Common myeloid progenitor, CD34-positive (primary cell): ENCODE results near the gene PMEPA1.

Source experiments
- CTCF ChIA-PET: fragments of 350-600 bp; sonication (Branson Sonifier 250); formaldehyde crosslinking; loops from one replicate; lab custom pipeline; 2021; ENCODE audit warnings: antibody characterized with exemption; lab: Charles Lee
- POLR2A ChIA-PET: fragments of 350-600 bp; sonication (Branson Sonifier 250); formaldehyde crosslinking; loops from one replicate; lab custom pipeline; 2021; ENCODE audit warnings: antibody characterized with exemption; lab: Charles Lee
- DNase-seq, 3 donors: peaks; one replicate each; pipeline versions ENCODE4 v3.0.0 to v3.0.0-alpha.2; 2013
- H3K27ac ChIP-seq, 2 experiments: 1 replicate in 1 of 2; 2 replicates in 1 of 2; pipeline ENCODE4 v1.7.0; 2013; ENCODE audit warnings: inconsistent platforms in 2 of 2, low read length in 2 of 2, mild to moderate bottlenecking in 2 of 2, low read depth in 1 of 2, moderate library complexity in 1 of 2; ENCODE audit not compliant: severe bottlenecking in 2 of 2, insufficient read depth in 1 of 2, poor library complexity in 1 of 2
- H3K27me3 ChIP-seq, 5 experiments: replicated peaks in 2 of 5; 1 replicate in 3 of 5; 2 replicates in 2 of 5; pipeline versions ENCODE4 v1.6.1 to v1.7.0; 2013; ENCODE audit warnings: low read length in 4 of 5, mild to moderate bottlenecking in 2 of 5, moderate library complexity in 2 of 5, inconsistent platforms in 1 of 5; ENCODE audit not compliant: insufficient read depth in 5 of 5, control insufficient read depth in 4 of 5
- H3K36me3 ChIP-seq, 4 experiments: 1 replicate in 2 of 4; 2 replicates in 2 of 4; pipeline versions ENCODE4 v1.6.1 to v1.7.0; 2013; ENCODE audit warnings: low read length in 3 of 4, control low read depth in 1 of 4, mild to moderate bottlenecking in 1 of 4; ENCODE audit not compliant: control insufficient read depth in 4 of 4, insufficient read depth in 4 of 4
- H3K4me1 ChIP-seq, 4 experiments: 1 replicate in 3 of 4; 2 replicates in 1 of 4; pipeline versions ENCODE4 v1.6.1 to v1.7.1; 2013; ENCODE audit warnings: low read length in 3 of 4, mild to moderate bottlenecking in 3 of 4, control low read depth in 1 of 4, inconsistent platforms in 1 of 4, moderate library complexity in 1 of 4; ENCODE audit not compliant: control insufficient read depth in 4 of 4, insufficient read depth in 4 of 4; ENCODE audit errors: control extremely low read depth in 1 of 4
- H3K4me3 ChIP-seq, 7 experiments: 1 replicate in 4 of 7; 2 replicates in 3 of 7; pipeline versions ENCODE4 v1.5.1 to v1.7.0; 2013; ENCODE audit warnings: mild to moderate bottlenecking in 7 of 7, low read length in 6 of 7, moderate library complexity in 6 of 7, inconsistent platforms in 2 of 7, low read depth in 2 of 7, control low read depth in 1 of 7; ENCODE audit not compliant: insufficient read depth in 4 of 7, control insufficient read depth in 1 of 7; ENCODE audit errors: extremely low read depth in 1 of 7
- H3K9me3 ChIP-seq, 5 experiments: 1 replicate in 4 of 5; 2 replicates in 1 of 5; pipeline versions ENCODE4 v1.6.1 to v1.7.1; 2013; ENCODE audit warnings: low read length in 4 of 5, mild to moderate bottlenecking in 2 of 5, inconsistent platforms in 1 of 5, low read depth in 1 of 5, moderate library complexity in 1 of 5; ENCODE audit not compliant: control insufficient read depth in 4 of 5, insufficient read depth in 2 of 5; ENCODE audit errors: control extremely low read depth in 1 of 5
- WGBS: methylation state at CpG from one replicate; pipeline ENCODE4 v1.1.5; 2013; ENCODE audit not compliant: insufficient coverage; 5-methylcytosine and 5-hydroxymethylcytosine counted together

PMEPA1 gene

DNA sequence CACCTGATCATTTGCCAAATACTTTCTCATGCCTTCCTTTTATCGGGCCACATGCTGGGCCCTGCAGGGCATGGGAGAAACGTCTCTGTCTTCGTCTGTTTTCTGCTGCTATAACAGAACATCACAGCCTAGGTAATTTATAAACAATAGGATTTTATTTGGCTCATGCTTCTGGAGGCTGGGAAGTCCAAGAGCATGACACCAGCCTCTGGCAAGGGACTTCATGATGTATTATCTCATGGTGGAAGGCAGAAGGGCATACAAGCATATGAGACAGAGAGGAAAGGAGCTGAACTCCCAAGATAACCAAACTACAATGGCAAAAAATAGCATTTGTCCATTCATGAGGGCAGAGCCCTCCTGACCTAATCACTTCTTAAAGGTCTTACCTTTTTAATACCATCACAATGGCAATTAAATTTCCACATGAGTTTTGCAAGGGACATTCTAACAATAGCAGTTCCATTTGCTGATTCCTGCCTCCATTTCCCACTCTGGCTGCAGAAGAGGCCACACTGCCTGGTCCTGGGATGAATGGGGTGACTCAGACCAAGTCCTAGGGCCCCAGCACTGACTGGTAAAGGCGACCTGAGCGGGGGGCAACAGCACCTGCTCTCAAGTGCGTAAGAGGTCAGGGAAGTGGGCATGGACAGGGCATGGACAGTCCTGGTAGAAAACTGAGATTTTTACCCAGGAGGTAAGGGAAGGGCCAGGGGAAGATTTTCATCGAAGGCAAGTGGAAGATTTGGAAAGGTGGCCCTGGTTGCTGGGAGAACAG, 84.4 kb downstream of the PMEPA1 start:
- H3K9me3 ChIP-seq, result peaks cover 2 to 18% (median 9%) of the 10 kb centered on the region in 5 experiments
- no peak for DNase-seq
- H3K36me3 ChIP-seq, result peaks cover 0 to 13% (median 2%) of the 10 kb centered on the region in 4 experiments
- H3K27me3 ChIP-seq, result no peaks in the 10 kb centered on the region
- WGBS, result 79% methylated on average over 3 of the region's 7 CpGs
- ChIA-PET POLR2A (no interaction called here), CTCF (interaction anchor here (6.7 kb wide), 1 partner anchor 28 kb away, joined by 35 read pairs; no protein-coding TSS in a partner anchor)
- H3K4me1 ChIP-seq, result peaks cover 14 to 57% (median 44%) of the 10 kb centered on the region in 4 experiments
- H3K27ac ChIP-seq, result no peak overlapping the region
- no peak overlapping the region for H3K4me3 ChIP-seq

DNA sequence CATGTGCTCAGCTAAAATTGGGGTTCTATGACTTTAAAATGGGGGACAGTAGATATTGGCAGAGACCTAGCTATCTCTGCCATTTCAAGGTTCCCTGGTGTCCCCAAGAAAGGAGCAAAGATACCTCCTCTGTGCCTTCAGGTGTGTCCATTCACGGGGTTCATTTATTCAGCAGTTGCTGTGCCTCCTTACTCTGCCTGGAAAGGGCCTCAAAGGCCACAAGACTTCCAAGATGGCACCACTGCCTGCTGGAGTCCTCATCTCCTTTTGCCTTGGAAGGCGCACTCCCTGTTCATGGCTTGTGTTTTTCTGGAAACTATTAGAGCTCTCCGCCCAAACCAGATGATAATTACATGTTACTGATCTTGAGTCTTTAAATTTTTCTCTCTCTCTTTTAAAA, 85.7 kb downstream of the PMEPA1 start:
- POLR2A ChIA-PET, result no interaction called here

DNA sequence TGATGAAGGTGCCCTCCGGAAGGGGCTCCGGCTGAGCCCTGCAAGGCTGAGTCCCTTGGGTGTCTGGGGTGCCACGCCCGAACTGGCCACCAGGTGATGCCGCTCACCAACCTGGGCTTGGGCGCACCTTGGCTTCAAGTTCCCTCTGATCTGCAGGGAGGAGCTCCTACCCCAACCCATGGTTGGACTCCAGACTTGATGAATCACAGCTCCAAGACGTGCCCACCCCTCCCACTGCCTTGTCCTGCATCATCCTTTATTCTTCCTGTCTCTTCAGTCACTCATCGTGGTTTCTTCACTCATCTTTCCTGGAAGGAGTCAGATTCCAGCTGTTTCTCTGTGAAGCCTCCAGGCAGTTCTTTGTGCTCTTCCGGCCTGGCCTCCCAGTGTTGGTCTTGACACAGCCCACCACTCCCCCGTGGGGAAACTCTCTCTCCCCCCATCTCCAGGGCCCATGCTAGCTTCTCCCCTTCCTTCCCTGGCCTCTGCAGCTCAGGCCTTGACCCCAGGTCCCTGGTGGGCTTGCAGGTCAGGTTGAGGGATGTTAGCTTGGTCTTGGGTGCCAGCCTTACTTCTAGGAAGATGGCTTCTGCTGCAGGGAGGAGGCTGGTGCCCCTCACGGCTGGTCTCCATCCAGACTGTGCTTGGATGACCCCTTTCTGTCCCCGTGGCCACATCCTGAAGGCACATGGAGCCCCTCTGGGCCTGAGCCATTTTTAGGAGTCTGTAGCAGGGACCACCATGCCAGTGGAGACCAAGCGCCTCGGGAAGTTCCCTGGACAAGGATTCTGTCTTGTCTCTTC, 87.0 kb downstream of the PMEPA1 start:
- Histone ChIP-seq H3K27ac (no peak overlapping the region), H3K4me3 (no peak overlapping the region)
- POLR2A ChIA-PET, result interaction anchor here (0.8 kb wide), 1 partner anchor 88 kb away, joined by 3 read pairs; no protein-coding TSS in a partner anchor

More for the DNA sequence above, 85.7 kb downstream of the PMEPA1 start:
- Histone ChIP-seq H3K27me3 (no peaks in the 10 kb centered on the region), H3K4me1 (peaks cover 12 to 58% (median 47%) of the 10 kb centered on the region in 4 experiments), H3K36me3 (peaks cover 0 to 13% (median 2%) of the 10 kb centered on the region in 4 experiments), H3K27ac (no peak overlapping the region), H3K4me3 (no peak overlapping the region), H3K9me3 (peaks cover 2 to 18% (median 9%) of the 10 kb centered on the region in 5 experiments)
- CTCF ChIA-PET, result interaction anchor here (1.8 to 6.7 kb wide), 4 partner anchors 22 to 443 kb away, joined by 5 to 35 read pairs (median 8); no protein-coding TSS in a partner anchor
- 100% methylated on average over 1 of the region's 3 CpGs for WGBS
- DNase-seq, result no peak

DNA sequence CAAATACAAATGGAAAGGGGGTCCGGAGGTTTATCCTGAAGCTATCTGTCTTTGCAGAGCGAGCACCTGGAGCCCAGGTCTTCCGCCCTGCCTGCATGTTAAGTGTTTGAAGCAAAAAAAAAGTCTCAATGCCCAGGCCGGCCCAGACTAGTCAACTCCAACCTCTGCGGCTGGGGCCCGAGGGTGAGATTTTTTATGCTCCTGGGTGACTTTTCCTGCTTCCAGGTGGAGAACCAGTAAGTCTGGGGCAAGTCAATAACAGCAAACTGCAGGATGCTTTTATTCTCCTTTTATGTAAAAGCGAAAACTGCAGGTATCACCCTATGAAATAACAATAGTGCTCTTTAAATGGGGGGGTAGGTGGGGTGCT, 87.6 kb downstream of the PMEPA1 start:
- CTCF ChIA-PET, result interaction anchor here (0.9 to 6.7 kb wide), 8 partner anchors 9 to 572 kb away, joined by 3 to 35 read pairs (median 4); no protein-coding TSS in a partner anchor
- H3K27me3 ChIP-seq, result peaks cover 0 to 2% (median 0%) of the 10 kb centered on the region in 5 experiments
- POLR2A ChIA-PET, result interaction anchor here (0.8 kb wide), 1 partner anchor 88 kb away, joined by 3 read pairs; no protein-coding TSS in a partner anchor
- peaks cover 0 to 13% (median 2%) of the 10 kb centered on the region in 4 experiments for H3K36me3 ChIP-seq
- WGBS, result 95% methylated on average over 7 of the region's 7 CpGs
- H3K4me3 ChIP-seq, result no peak overlapping the region
- peaks cover 5 to 51% (median 44%) of the 10 kb centered on the region in 4 experiments for H3K4me1 ChIP-seq
- H3K9me3 ChIP-seq, result peaks cover 2 to 18% (median 9%) of the 10 kb centered on the region in 5 experiments
- no peak overlapping the region for H3K27ac ChIP-seq
- DNase-seq, result no peak

More for the DNA sequence above, 87.0 kb downstream of the PMEPA1 start:
- Histone ChIP-seq H3K9me3 (peaks cover 2 to 18% (median 9%) of the 10 kb centered on the region in 5 experiments), H3K4me1 (peaks cover 11 to 57% (median 49%) of the 10 kb centered on the region in 4 experiments), H3K27me3 (no peaks in the 10 kb centered on the region), H3K36me3 (peaks cover 0 to 13% (median 2%) of the 10 kb centered on the region in 4 experiments)
- WGBS, result 86% methylated on average over 12 of the region's 14 CpGs
- CTCF ChIA-PET, result interaction anchor here (0.6 to 6.7 kb wide), 13 partner anchors 8 to 572 kb away, joined by 3 to 35 read pairs (median 4); no protein-coding TSS in a partner anchor
- peak; percentile 49 to 57 (median 55) for DNase-seq

DNA sequence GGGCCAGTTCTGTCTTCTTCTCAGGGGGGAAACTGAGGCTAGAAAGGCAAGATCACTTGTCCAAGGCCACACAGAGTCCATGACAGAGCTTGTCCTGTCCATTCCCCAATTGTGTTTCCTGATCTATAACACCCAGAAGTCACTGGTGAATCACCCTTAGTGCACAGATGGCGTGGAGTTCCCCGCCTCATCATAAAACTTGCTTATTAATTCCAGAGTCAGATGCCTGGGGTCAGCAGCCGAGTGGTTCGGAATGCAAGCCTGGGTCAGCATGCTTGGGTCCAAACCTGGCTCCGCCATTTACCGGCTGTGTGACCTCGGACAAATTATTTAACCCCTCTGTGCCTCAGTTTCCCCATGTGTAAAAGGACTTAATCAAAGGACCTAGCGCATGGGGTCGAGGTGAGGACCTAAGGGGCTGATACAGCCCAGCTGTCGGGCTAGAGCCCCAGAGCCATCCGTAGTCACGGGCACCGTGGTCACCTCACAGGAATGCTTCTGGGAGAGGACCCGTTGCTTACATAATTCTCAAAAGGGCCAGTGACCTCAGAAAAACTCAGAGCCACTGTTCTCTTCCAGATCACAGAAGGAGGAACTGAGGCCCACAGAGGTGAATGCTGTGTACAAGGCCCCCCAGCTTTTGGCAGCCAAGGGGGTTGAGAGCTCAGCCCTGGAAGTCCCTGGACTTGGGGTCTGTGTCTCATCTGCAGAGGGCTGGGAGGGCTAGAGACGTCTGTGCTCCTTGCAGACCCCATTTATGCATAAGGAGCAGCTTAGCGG, 88.2 kb downstream of the PMEPA1 start:
- POLR2A ChIA-PET, result interaction anchor here (0.8 kb wide), 1 partner anchor 89 kb away, joined by 3 read pairs; no protein-coding TSS in a partner anchor
- 97% methylated on average over 16 of the region's 16 CpGs for WGBS
- H3K27me3 ChIP-seq, result peaks cover 0 to 2% (median 0%) of the 10 kb centered on the region in 5 experiments
- peaks cover 2 to 18% (median 9%) of the 10 kb centered on the region in 5 experiments for H3K9me3 ChIP-seq
- peaks cover 4 to 46% (median 40%) of the 10 kb centered on the region in 4 experiments for H3K4me1 ChIP-seq
- CTCF ChIA-PET, result interaction anchor here (0.8 to 6.7 kb wide), 11 partner anchors 9 to 573 kb away, joined by 3 to 35 read pairs (median 3); no protein-coding TSS in a partner anchor
- peak in 1 of 3 donors; percentile 26 for DNase-seq
- peaks cover 0 to 13% (median 2%) of the 10 kb centered on the region in 4 experiments for H3K36me3 ChIP-seq
- no peak overlapping the region for H3K27ac ChIP-seq
- no peak overlapping the region for H3K4me3 ChIP-seq

DNA sequence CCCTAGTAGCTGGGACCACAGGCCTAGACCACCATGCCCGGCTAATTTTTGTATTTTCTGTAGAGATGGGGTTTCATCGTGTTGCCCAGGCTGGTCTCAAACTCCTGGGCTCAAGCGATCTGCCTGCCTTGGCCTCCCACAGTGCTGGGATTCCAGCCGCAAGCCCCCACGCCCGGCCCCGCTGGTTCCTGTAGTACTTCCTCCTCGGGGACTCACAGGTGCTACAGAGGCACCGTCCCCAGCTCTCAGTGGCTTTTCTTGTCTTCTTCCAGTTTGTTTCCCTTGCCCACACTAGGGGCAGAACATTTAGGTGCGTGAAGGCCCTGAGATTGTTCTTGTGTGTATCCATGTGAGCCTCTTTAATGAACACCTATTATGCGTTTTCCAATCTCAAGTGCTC, 88.8 kb downstream of the PMEPA1 start:
- Histone ChIP-seq H3K36me3 (peaks cover 0 to 13% (median 2%) of the 10 kb centered on the region in 4 experiments), H3K4me3 (peak overlapping the region in 2 of 7 experiments; percentile 13 to 56), H3K9me3 (peaks cover 2 to 18% (median 9%) of the 10 kb centered on the region in 5 experiments), H3K27ac (no peak overlapping the region), H3K4me1 (peaks cover 4 to 43% (median 38%) of the 10 kb centered on the region in 4 experiments), H3K27me3 (peaks cover 0 to 2% (median 0%) of the 10 kb centered on the region in 5 experiments)
- DNase-seq, result peak in 2 of 3 donors; percentile 43 to 60
- CTCF ChIA-PET, result interaction anchor here (0.6 to 6.7 kb wide), 9 partner anchors 10 to 573 kb away, joined by 3 to 35 read pairs (median 3); no protein-coding TSS in a partner anchor
- POLR2A ChIA-PET, result no interaction called here
- 21% methylated on average over 9 of the region's 11 CpGs for WGBS
